ENCODE data around the gene SMIM24.

The SMIM24 gene

GRCh38 chr19:3504735-3505134, 24.4 kb upstream of the SMIM24 start:
- H3K4me2 ChIP-seq (ENCODE audit: insufficient read depth, low read length), result peak overlapping the region; percentile 88
- H3K9ac ChIP-seq (ENCODE audit: low read depth, low read length), result peak overlapping the region; percentile 87
- H3K36me3 ChIP-seq (ENCODE audit: insufficient read depth, low read length), result peaks cover 20% of the 10 kb centered on the region
- TF ChIP-seq EZH2 (IDR thresholded peaks at IDR 0.05; ENCODE audit: borderline replicate concordance, low read depth, low read length, severe bottlenecking), result no peak
- TF ChIP-seq CTCF (IDR thresholded peaks at IDR 0.05; ENCODE audit: borderline replicate concordance, extremely low read depth, low read length, poor library complexity, severe bottlenecking), result no peak
- ATAC-seq (ENCODE audit: insufficient read depth, low read depth), result no peak
- no peaks in the 10 kb centered on the region for H3K9me3 ChIP-seq (ENCODE audit: insufficient read depth, low read length, severe bottlenecking)
- H3K27me3 ChIP-seq (ENCODE audit: insufficient read depth, low read length, poor library complexity), result no peaks in the 10 kb centered on the region
- DNase-seq, result no peak
- peak overlapping the region in 1 of 2 experiments; percentile 81; a peak in 2 of 4 replicates for H3K4me3 ChIP-seq (ENCODE audit: low read depth in 1 of 2, low read length in 2 of 2)
- H4K20me1 ChIP-seq (ENCODE audit: insufficient read depth, low read length), result peaks cover 25% of the 10 kb centered on the region
- H2AFZ ChIP-seq (ENCODE audit: low read depth, low read length), result 0 out of 2 replicates have a peak overlapping the region, but pooled peaks have one; percentile 24
- peaks cover 48% of the 10 kb centered on the region for H3K4me1 ChIP-seq (ENCODE audit: insufficient read depth, low read length)
- peaks cover 49% of the 10 kb centered on the region for H3K79me2 ChIP-seq (ENCODE audit: insufficient read depth, low read length)
- H3K27ac ChIP-seq (ENCODE audit: low read length), result peak overlapping the region; percentile 55

DNA sequence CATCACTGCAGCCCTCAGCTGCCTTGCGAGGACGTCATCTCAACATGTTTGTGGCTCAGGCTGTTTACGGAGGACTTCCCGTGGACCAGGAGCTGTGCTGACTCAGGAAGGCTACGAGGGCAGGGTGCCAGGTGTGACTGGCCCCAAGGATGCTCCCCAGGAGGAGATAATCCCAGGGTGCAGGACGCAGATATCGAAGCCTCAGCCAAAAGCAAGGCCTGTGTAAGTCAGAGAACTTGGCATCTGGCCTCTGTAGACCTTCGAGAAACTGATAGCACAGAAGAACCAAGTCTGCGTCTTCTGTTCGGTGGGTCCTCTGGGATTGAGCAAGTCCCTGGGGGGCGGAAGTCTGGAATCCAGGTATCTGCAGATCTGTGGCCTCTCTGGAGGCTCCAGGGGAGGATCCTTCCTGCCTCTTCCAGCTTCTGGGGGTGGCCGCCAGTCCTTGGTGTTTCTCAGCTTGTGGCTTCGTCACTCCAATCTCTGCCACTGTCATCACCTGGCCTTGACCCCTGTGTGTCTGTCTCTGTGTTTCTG, 22.8 kb upstream of the SMIM24 start:
- Histone ChIP-seq H3K4me3 (ENCODE audit: low read depth in 1 of 2, low read length in 2 of 2) (no peak overlapping the region), H3K9ac (ENCODE audit: low read depth, low read length) (no peak overlapping the region), H4K20me1 (ENCODE audit: insufficient read depth, low read length) (peaks cover 9% of the 10 kb centered on the region), H3K4me1 (ENCODE audit: insufficient read depth, low read length) (peaks cover 49% of the 10 kb centered on the region), H3K27me3 (ENCODE audit: insufficient read depth, low read length, poor library complexity) (no peaks in the 10 kb centered on the region), H3K4me2 (ENCODE audit: insufficient read depth, low read length) (no peak overlapping the region), H3K27ac (ENCODE audit: low read length) (no peak overlapping the region), H3K79me2 (ENCODE audit: insufficient read depth, low read length) (peaks cover 49% of the 10 kb centered on the region), H3K9me3 (ENCODE audit: insufficient read depth, low read length, severe bottlenecking) (no peaks in the 10 kb centered on the region), H3K36me3 (ENCODE audit: insufficient read depth, low read length) (peaks cover 9% of the 10 kb centered on the region; the same call in 1 of the 2 replicates), H2AFZ (ENCODE audit: low read depth, low read length) (no peak overlapping the region)
- no peak for ATAC-seq (ENCODE audit: insufficient read depth, low read depth)
- no peak for DNase-seq
- no peak for TF ChIP-seq CTCF (IDR thresholded peaks at IDR 0.05; ENCODE audit: borderline replicate concordance, extremely low read depth, low read length, poor library complexity, severe bottlenecking)
- TF ChIP-seq EZH2 (IDR thresholded peaks at IDR 0.05; ENCODE audit: borderline replicate concordance, low read depth, low read length, severe bottlenecking), result no peak

DNA sequence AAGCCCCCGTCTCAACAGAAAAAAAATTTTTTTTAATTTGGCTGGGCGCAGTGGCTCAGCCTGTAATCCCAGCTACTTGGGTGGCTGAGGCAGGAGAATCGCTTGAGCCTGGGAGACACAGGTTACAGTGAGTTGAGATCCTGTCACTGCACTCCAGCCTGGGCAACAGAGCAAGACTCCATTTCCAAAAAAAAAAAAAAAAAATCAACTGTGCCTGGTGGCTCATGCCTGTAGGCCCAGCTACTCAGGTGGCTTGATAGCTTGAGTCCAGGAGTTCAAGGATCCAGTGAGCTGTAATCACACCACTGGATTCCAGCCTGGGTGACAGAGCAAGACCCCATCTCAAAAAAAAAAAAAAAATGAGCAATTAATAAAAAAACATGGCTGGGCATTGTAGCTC, 21.5 kb upstream of the SMIM24 start:
- DNase-seq, result no peak
- H3K4me2 ChIP-seq (ENCODE audit: insufficient read depth, low read length), result no peak overlapping the region
- ATAC-seq (ENCODE audit: insufficient read depth, low read depth), result no peak
- peaks cover 50% of the 10 kb centered on the region for H3K4me1 ChIP-seq (ENCODE audit: insufficient read depth, low read length)
- H3K9ac ChIP-seq (ENCODE audit: low read depth, low read length), result no peak overlapping the region
- H3K79me2 ChIP-seq (ENCODE audit: insufficient read depth, low read length), result peaks cover 49% of the 10 kb centered on the region
- peaks cover 14% of the 10 kb centered on the region for H3K36me3 ChIP-seq (ENCODE audit: insufficient read depth, low read length)
- no peaks in the 10 kb centered on the region for H3K27me3 ChIP-seq (ENCODE audit: insufficient read depth, low read length, poor library complexity)
- TF ChIP-seq EZH2 (IDR thresholded peaks at IDR 0.05; ENCODE audit: borderline replicate concordance, low read depth, low read length, severe bottlenecking) (no peak), CTCF (IDR thresholded peaks at IDR 0.05; ENCODE audit: borderline replicate concordance, extremely low read depth, low read length, poor library complexity, severe bottlenecking) (no peak)
- no peak overlapping the region for H2AFZ ChIP-seq (ENCODE audit: low read depth, low read length)
- H4K20me1 ChIP-seq (ENCODE audit: insufficient read depth, low read length), result peaks cover 7% of the 10 kb centered on the region; the same call in 1 of the 2 replicates
- no peak overlapping the region for H3K27ac ChIP-seq (ENCODE audit: low read length)
- H3K4me3 ChIP-seq (ENCODE audit: low read depth in 1 of 2, low read length in 2 of 2), result no peak overlapping the region
- H3K9me3 ChIP-seq (ENCODE audit: insufficient read depth, low read length, severe bottlenecking), result no peaks in the 10 kb centered on the region
